Naive thymus-derived CD4-positive, alpha-beta T cell (primary cell): ENCODE measurements around the gene SNX17. TPM values are rescaled to one million over a fixed set of nuclear protein-coding genes. Genes with fewer than 3 reads are reported as not detected.

Source experiments
- ATAC-seq: fragments of 150-1000 bp; cut with Tn5 transposase; 2 replicates; pipeline ENCODE4 v1.10.0; 2021; ENCODE audit warnings: mild to moderate bottlenecking, moderate library complexity
- CTCF ChIA-PET: fragments of 350-600 bp; sonication (Branson Sonifier 250); formaldehyde crosslinking; loops from one replicate; lab custom pipeline; 2021; ENCODE audit warnings: antibody characterized with exemption; lab: Charles Lee
- POLR2A ChIA-PET: fragments of 350-600 bp; sonication (Branson Sonifier 250); formaldehyde crosslinking; loops from one replicate; lab custom pipeline; 2021; ENCODE audit warnings: antibody characterized with exemption, inconsistent platforms; lab: Charles Lee
- DNase-seq, 9 donors: peaks; one replicate each; pipeline versions ENCODE4 v3.0.0 to v3.0.0-alpha.2; 2020 to 2022; ENCODE audit warnings: mixed read lengths in 1 of 9
- H3K27ac ChIP-seq: one replicate; pipeline ENCODE4 v1.7.0; 2013; ENCODE audit warnings: mild to moderate bottlenecking, low read depth, low read length, moderate library complexity
- H3K27me3 ChIP-seq, 2 donors: one replicate each; pipeline ENCODE4 v1.7.0; 2013; ENCODE audit warnings: low read length in 2 of 2, mild to moderate bottlenecking in 2 of 2, moderate library complexity in 2 of 2; ENCODE audit not compliant: control insufficient read depth in 2 of 2, insufficient read depth in 2 of 2
- H3K36me3 ChIP-seq, 3 experiments: 1 replicate in 2 of 3; 2 replicates in 1 of 3; pipeline ENCODE4 v1.7.0; 2013; ENCODE audit warnings: low read length in 3 of 3, mild to moderate bottlenecking in 3 of 3, moderate library complexity in 1 of 3; ENCODE audit not compliant: insufficient read depth in 3 of 3, control insufficient read depth in 2 of 3
- H3K4me1 ChIP-seq, 2 donors: one replicate each; pipeline ENCODE4 v1.7.0; 2013; ENCODE audit warnings: low read length in 2 of 2, mild to moderate bottlenecking in 2 of 2, moderate library complexity in 1 of 2; ENCODE audit not compliant: control insufficient read depth in 2 of 2, insufficient read depth in 2 of 2
- H3K4me3 ChIP-seq: 2 replicates; pipeline ENCODE4 v1.7.0; 2013; ENCODE audit warnings: mild to moderate bottlenecking, low read length
- H3K9me3 ChIP-seq, 3 experiments: 1 replicate in 2 of 3; 2 replicates in 1 of 3; pipeline ENCODE4 v1.7.0; 2013; ENCODE audit warnings: low read length in 3 of 3; ENCODE audit not compliant: control insufficient read depth in 2 of 3
- H3K27ac Mint-ChIP-seq, 9 donors: one replicate each; pipeline ENCODE4 v1.8.0; 2020 to 2022; ENCODE audit warnings: mixed read lengths in 9 of 9, mild to moderate bottlenecking in 8 of 9, moderate library complexity in 5 of 9, inconsistent platforms in 2 of 9
- H3K27me3 Mint-ChIP-seq, 5 donors: one replicate each; pipeline ENCODE4 v1.8.0; 2021 to 2022; ENCODE audit warnings: mixed read lengths in 5 of 5, mild to moderate bottlenecking in 1 of 5
- H3K36me3 Mint-ChIP-seq, 5 donors: one replicate each; pipeline ENCODE4 v1.8.0; 2020 to 2022; ENCODE audit warnings: mixed read lengths in 5 of 5, mild to moderate bottlenecking in 3 of 5, inconsistent platforms in 1 of 5
- H3K4me1 Mint-ChIP-seq, 7 donors: one replicate each; pipeline ENCODE4 v1.8.0; 2020 to 2022; ENCODE audit warnings: mixed read lengths in 7 of 7, mild to moderate bottlenecking in 3 of 7, inconsistent platforms in 1 of 7
- H3K4me3 Mint-ChIP-seq, 10 donors: one replicate each; pipeline ENCODE4 v1.8.0; 2020 to 2022; ENCODE audit warnings: mild to moderate bottlenecking in 10 of 10, mixed read lengths in 10 of 10, moderate library complexity in 6 of 10, inconsistent platforms in 2 of 10
- H3K9me3 Mint-ChIP-seq, 11 donors: one replicate each; pipeline ENCODE4 v1.8.0; 2020 to 2022; ENCODE audit warnings: mixed read lengths in 11 of 11, mild to moderate bottlenecking in 4 of 11, inconsistent platforms in 1 of 11, moderate library complexity in 1 of 11
- intact Hi-C, 2 donors: fragments of 100-400 bp; cut with micrococcal nuclease; formaldehyde crosslinking; loops; one replicate each; pipeline ENCODE4 v1.15.1; 2023
- polyA plus RNA-seq, 2 donors: library from polyadenylated mRNA; unstranded; fragments of 300-500 nt; fragmentation: Illumina TruSeq; gene quantifications; one replicate each; pipeline ENCODE4 v1.2.3, GENCODE V29; 2021
- total RNA-seq, 6 experiments: library from RNA in 5 of 6; stranded (reverse) in 5 of 6; gene quantifications; 1 replicate in 5 of 6; 2 replicates in 1 of 6; pipeline ENCODE4 v1.2.3 and lab custom pipeline; 2021 to 2026

Gene SNX17, protein sequence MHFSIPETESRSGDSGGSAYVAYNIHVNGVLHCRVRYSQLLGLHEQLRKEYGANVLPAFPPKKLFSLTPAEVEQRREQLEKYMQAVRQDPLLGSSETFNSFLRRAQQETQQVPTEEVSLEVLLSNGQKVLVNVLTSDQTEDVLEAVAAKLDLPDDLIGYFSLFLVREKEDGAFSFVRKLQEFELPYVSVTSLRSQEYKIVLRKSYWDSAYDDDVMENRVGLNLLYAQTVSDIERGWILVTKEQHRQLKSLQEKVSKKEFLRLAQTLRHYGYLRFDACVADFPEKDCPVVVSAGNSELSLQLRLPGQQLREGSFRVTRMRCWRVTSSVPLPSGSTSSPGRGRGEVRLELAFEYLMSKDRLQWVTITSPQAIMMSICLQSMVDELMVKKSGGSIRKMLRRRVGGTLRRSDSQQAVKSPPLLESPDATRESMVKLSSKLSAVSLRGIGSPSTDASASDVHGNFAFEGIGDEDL
- total RNA-seq (100 to 1,000 TPM in 3 of 5 experiments, 10 to 100 TPM in 2; 71.0 to 128 (median 111) TPM), polyA plus RNA-seq (100 to 1,000 TPM; 187 to 209 TPM), total RNA-seq (lab: John Stamatoyannopoulos, UW) (75.4 reads per million, percentile 79 among the genes with 10 or more reads in this experiment)

DNA sequence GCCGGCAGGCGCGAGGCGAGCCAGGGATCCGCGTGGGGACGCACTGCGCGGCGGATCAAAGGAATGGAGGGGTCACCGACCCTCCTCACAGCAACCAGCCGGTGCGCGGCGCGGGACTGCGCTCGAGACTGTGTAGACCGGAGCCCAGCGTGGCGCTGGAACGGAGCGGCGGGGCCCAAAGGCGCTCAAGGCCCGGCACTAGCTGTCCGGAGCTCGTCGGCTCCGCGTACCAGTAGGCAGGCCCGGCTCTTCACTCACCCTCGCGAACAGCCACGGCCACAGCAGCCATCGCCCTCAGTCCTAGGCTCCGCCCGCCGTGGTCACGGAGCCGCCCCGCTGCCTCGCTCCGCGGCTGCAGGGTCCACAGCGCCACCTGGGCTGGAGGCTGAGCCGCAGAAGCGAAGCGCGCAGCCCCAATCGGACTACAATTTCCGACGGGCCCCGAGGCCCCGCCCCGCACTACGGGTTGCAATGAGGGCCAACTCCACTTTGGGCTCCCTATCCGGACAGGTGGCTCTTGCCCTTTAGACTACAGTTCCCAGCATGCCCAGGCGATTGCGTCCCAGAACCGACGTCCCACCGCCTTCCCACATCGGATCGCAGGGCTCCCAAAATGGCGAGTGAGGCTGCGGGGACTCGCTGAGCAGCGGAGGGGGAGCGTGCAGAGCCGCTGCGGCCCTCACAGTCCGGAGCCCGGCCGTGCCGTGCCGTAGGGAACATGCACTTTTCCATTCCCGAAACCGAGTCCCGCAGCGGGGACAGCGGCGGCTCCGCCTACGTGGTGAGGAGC is at the start of gene SNX17, which contains the start of gene EIF2B4:
SNX17 (plus strand) TSS at position 591 of the 790 bp plus-strand sequence; CDS start at position 719, 128 bp downstream.
EIF2B4 (minus strand) TSS at position 313 of the 790 bp plus-strand sequence; CDS start at position 289, 24 bp downstream.
- no peaks in the 10 kb centered on the region for H3K9me3 ChIP-seq
- ChIA-PET POLR2A (interaction anchor here (0.7 to 10.6 kb wide), 11 partner anchors 10 to 319 kb away, joined by 3 to 67 read pairs (median 7); partner anchors contain the start of genes AGBL5, CCDC121, GPN1 and GTF3C2), CTCF (interaction anchor here (0.7 to 3.0 kb wide), 4 partner anchors 10 to 61 kb away, joined by 3 to 10 read pairs (median 4); partner anchors contain the start of gene ZNF513)
- Mint-ChIP-seq H3K27ac (peak within 1 kb of the TSS; percentile 81 to 99 (median 95)), H3K4me1 (peaks cover 29 to 53% (median 46%) of the 10 kb centered on the region in 7 donors), H3K27me3 (no peaks in the 10 kb centered on the region), H3K36me3 (peaks cover 4 to 28% (median 26%) of the 10 kb centered on the region in 5 donors), H3K9me3 (no peaks in the 10 kb centered on the region), H3K4me3 (peak within 1 kb of the TSS; percentile 85 to 100 (median 96))
- H3K27me3 ChIP-seq = no peaks in the 10 kb centered on the region
- ATAC-seq = peak; percentile 96
- DNase-seq = peak; percentile 96 to 100 (median 99)
- peak within 1 kb of the TSS; percentile 94 for H3K4me3 ChIP-seq
- peak within 1 kb of the TSS; percentile 93 for H3K27ac ChIP-seq
- peaks cover 29 to 30% of the 10 kb centered on the region in 2 donors for H3K4me1 ChIP-seq
- intact Hi-C loops = loop anchor here (1.0 to 5.0 kb wide), 23 partner anchors 10 to 585 kb away; partner anchors contain the start of genes CAD (in 2 of the 2), IFT172 (in 2 of the 2), MPV17 (in 2 of the 2) and NRBP1 (in 2 of the 2)
- H3K36me3 ChIP-seq = peaks cover 27 to 63% (median 34%) of the 10 kb centered on the region in 3 experiments

DNA sequence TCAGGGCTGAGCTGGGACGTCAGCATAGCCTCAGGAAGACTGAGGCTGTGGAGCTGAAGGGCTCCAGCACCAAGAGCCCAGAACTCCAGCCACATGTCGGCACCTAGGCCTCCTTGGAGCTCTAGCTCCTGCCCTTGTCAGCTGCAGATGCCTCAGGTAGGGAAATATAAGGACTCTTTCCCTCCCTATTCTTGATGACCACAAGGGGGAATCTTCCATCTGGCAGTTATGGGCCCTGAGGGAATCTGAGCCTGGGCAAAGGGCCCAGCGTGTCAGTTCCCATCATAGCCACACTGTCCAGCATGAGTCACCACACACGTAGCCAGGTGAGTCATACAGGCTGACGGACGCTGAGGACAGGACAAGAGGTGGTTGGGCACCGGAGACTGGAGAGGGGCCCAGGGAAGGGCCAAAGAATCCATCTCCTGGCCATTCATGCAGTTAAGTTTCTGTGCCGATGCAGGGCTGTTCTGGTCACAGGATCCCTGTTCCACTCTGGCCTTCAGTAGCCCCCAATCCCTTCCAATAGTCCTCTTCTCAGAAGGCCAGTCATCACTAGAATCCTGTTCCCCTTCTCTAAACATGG is 49.4 kb upstream of the SNX17 start:
- intact Hi-C loops = no loop called here

DNA sequence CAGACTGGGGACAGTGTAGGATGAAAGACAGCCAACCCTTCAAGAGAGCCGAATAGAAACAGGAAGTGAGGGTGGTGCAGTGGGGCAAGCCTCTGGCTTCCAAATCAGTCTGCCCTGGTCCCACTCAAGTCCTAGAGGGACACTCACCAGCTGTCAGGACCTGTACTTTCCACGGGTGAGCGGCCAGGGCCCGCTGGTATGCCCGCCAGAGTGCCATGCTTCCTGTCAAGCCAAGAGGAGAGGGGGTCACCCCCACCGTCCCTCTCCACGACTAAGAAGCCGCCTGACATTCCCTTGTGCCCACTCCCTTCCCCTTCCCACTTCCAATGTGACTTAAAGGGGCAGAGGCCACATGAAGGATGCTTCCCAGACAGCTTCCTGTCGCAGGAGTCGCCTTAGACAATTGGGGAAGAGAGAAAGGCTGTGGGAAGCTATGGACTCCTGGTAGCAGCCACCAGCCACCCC is 48.1 kb upstream of the SNX17 start:
- Histone ChIP-seq H3K27ac (peak overlapping the region; percentile 95), H3K36me3 (peaks cover 0 to 27% (median 0%) of the 10 kb centered on the region in 3 experiments), H3K4me3 (peak overlapping the region; percentile 99), H3K27me3 (no peaks in the 10 kb centered on the region), H3K9me3 (no peaks in the 10 kb centered on the region), H3K4me1 (peaks cover 17 to 22% of the 10 kb centered on the region in 2 donors)
- ChIA-PET CTCF (interaction anchor here (0.9 to 2.6 kb wide), 3 partner anchors 13 to 272 kb away, joined by 3 to 9 read pairs (median 3); no protein-coding TSS in a partner anchor), POLR2A (interaction anchor here (0.7 to 4.7 kb wide), 16 partner anchors 11 to 272 kb away, joined by 3 to 40 read pairs (median 4); partner anchors contain the start of genes AGBL5, EIF2B4, GTF3C2 and KHK)
- DNase-seq = peak in 3 of 9 donors; percentile 5 to 17 (median 13)
- Mint-ChIP-seq H3K4me3 (peak overlapping the region; percentile 91 to 100 (median 99)), H3K27ac (peak overlapping the region; percentile 93 to 100 (median 99)), H3K36me3 (peaks cover 8 to 23% (median 11%) of the 10 kb centered on the region in 5 donors), H3K4me1 (peaks cover 14 to 30% (median 23%) of the 10 kb centered on the region in 7 donors), H3K9me3 (peaks cover 0 to 2% (median 0%) of the 10 kb centered on the region in 11 donors), H3K27me3 (no peaks in the 10 kb centered on the region)
- peak; percentile 28 for ATAC-seq
- intact Hi-C loops = loop anchor here (2.0 kb wide), 3 partner anchors 58 to 306 kb away; partner anchors contain the start of genes CCDC121 (in 1 of the 2), GPN1 (in 1 of the 2) and PREB (in 1 of the 2)

More for the DNA sequence above, 49.4 kb upstream of the SNX17 start:
- Histone ChIP-seq H3K27ac (no peak overlapping the region), H3K4me1 (peaks cover 17 to 22% of the 10 kb centered on the region in 2 donors), H3K36me3 (peaks cover 0 to 27% (median 0%) of the 10 kb centered on the region in 3 experiments), H3K9me3 (no peaks in the 10 kb centered on the region), H3K4me3 (no peak overlapping the region), H3K27me3 (no peaks in the 10 kb centered on the region)
- H3K27me3 Mint-ChIP-seq = no peaks in the 10 kb centered on the region
- H3K4me1 Mint-ChIP-seq = peaks cover 12 to 30% (median 23%) of the 10 kb centered on the region in 7 donors
- ChIA-PET POLR2A (interaction anchor here (0.7 to 1.3 kb wide), 2 partner anchors 8 to 11 kb away, joined by 3 to 4 read pairs; no protein-coding TSS in a partner anchor), CTCF (interaction anchor here (1.4 kb wide), 1 partner anchor 18 kb away, joined by 6 read pairs; no protein-coding TSS in a partner anchor)
- peaks cover 0 to 2% (median 0%) of the 10 kb centered on the region in 11 donors for H3K9me3 Mint-ChIP-seq
- DNase-seq = no peak
- H3K4me3 Mint-ChIP-seq = peak overlapping the region in 6 of 10 donors; percentile 25 to 100 (median 78)
- peaks cover 0 to 15% (median 3%) of the 10 kb centered on the region in 5 donors for H3K36me3 Mint-ChIP-seq
- ATAC-seq = no peak
- H3K27ac Mint-ChIP-seq = peak overlapping the region in 3 of 9 donors; percentile 9 to 99 (median 29)

DNA sequence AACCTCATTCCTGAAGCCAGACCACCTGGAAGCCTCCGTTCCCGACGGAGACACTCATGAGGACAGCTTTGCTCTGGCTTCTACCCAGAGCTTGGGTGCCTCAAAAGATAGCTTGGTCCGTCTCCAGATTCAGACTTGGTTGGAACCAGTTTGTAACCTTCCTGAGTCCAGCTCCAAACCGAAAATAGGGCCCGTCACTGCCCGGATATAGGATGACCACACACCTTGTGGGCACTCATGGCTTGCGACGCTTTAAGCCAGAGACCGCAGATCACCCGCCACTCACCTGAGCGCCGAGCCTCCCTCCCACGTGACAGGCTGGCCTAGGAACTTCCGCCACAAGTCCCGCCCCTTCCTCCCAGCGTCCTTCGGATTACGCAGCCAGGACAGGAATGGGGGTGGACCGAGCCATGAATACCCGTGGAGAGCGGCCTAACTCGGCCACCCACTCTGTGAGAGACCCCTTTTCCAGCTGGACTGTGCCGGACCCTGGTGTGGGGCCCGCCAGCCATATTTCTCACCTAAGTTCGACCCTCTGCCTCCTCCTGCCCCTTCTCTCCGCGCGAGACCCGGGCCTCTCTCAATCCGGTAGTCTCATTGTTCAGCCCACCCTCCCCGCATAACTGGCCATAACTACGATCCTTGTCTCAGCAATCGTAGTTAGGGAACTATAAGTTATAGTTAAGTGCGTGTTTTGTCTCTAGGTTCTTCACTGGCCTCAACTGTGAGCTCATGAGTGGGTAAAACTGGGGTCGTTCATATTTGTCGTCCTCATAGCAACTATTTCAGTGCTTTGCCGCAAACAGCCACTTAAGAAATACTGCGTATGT is 47.4 kb upstream of the SNX17 start, which contains the start of gene MPV17:
MPV17 (minus strand) TSS at position 332 of the 830 bp plus-strand sequence. CDS start 580 bp downstream, outside the sequence.
- H3K27me3 ChIP-seq = no peaks in the 10 kb centered on the region
- H3K27ac Mint-ChIP-seq = peak within 1 kb of the TSS; percentile 93 to 100 (median 99)
- ATAC-seq (peak; percentile 98), DNase-seq (peak; percentile 65 to 87 (median 82))
- peaks cover 0 to 26% (median 3%) of the 10 kb centered on the region in 3 experiments for H3K36me3 ChIP-seq
- H3K4me3 Mint-ChIP-seq = peak within 1 kb of the TSS; percentile 91 to 100 (median 99)
- no peaks in the 10 kb centered on the region for H3K27me3 Mint-ChIP-seq
- CTCF ChIA-PET = interaction anchor here (0.9 to 2.6 kb wide), 5 partner anchors 12 to 272 kb away, joined by 3 to 9 read pairs (median 4); partner anchors contain the start of gene NRBP1
- POLR2A ChIA-PET = interaction anchor here (0.6 to 4.7 kb wide), 26 partner anchors 9 to 272 kb away, joined by 3 to 40 read pairs (median 4); partner anchors contain the start of genes AGBL5, ATRAID, EIF2B4 and GTF3C2
- H3K4me1 ChIP-seq = peaks cover 17 to 22% of the 10 kb centered on the region in 2 donors
- H3K27ac ChIP-seq = peak within 1 kb of the TSS; percentile 95
- intact Hi-C loops = loop anchor here (1.0 to 2.0 kb wide), 13 partner anchors 33 to 538 kb away; partner anchors contain the start of genes CAD (in 2 of the 2), EIF2B4 (in 2 of the 2), PPM1G (in 2 of the 2) and PREB (in 2 of the 2)
- peaks cover 0 to 2% (median 0%) of the 10 kb centered on the region in 11 donors for H3K9me3 Mint-ChIP-seq
- H3K36me3 Mint-ChIP-seq = peaks cover 10 to 24% (median 14%) of the 10 kb centered on the region in 5 donors
- H3K4me3 ChIP-seq = peak within 1 kb of the TSS; percentile 99
- H3K9me3 ChIP-seq = no peaks in the 10 kb centered on the region
- H3K4me1 Mint-ChIP-seq = peaks cover 14 to 30% (median 23%) of the 10 kb centered on the region in 7 donors
